NB4 (cell line): Measurements from ENCODE around the gene PIGZ.

Experiments
- POLR2A ChIP-seq: IDR thresholded peaks from 2 replicates; pipeline ENCODE4 v1.6.1; 2011; ENCODE audit warnings: mild to moderate bottlenecking; ENCODE audit not compliant: insufficient read length; ENCODE audit errors: extremely low read depth
- TF ChIP-seq, protein P1 (sequence below): IDR thresholded peaks from one replicate; pipeline ENCODE4 v1.5.1; 2012; ENCODE audit warnings: low read depth, low read length
- TF ChIP-seq, protein P2 (sequence below): IDR thresholded peaks from 2 replicates; pipeline ENCODE4 v1.6.1; 2011; ENCODE audit warnings: low read depth, low read length

DNA sequence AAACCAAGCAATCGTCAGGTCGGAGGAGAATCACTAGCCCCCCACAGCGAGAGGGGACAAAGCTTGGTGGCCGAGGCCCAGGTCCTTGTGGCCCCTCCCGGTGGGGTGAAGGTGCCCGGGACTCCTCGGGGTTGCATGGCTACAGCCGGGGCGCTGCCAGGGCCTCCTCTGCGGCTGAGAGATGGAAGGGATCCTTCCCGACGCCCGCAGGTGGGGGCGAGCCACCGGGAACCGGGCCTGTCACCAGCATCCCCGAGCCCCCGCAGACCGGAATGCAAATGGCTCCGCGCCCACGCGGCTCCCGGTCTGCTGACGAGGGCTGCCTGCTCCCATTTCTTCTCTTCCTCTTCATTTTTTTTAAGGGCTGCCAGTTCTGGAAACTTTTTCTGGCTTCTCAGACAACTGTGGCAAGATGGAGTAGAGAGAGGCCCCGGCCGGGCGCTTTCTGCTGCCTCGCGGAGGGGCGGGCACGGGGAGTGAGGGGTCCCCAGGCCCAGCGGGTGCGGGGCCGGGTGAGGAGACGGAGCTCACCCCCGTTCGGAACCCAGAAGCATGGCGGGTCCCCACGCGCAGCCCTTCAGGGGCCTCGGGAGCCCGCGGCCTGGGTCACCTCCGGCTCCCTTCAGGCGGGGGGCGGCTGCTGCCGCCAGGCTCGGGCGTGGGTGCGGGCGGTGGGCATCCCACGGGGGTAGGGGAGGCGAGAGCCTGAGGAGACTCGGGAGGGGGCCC is 33.5 kb upstream of the PIGZ start:
- TF ChIP-seq, protein P1, sequence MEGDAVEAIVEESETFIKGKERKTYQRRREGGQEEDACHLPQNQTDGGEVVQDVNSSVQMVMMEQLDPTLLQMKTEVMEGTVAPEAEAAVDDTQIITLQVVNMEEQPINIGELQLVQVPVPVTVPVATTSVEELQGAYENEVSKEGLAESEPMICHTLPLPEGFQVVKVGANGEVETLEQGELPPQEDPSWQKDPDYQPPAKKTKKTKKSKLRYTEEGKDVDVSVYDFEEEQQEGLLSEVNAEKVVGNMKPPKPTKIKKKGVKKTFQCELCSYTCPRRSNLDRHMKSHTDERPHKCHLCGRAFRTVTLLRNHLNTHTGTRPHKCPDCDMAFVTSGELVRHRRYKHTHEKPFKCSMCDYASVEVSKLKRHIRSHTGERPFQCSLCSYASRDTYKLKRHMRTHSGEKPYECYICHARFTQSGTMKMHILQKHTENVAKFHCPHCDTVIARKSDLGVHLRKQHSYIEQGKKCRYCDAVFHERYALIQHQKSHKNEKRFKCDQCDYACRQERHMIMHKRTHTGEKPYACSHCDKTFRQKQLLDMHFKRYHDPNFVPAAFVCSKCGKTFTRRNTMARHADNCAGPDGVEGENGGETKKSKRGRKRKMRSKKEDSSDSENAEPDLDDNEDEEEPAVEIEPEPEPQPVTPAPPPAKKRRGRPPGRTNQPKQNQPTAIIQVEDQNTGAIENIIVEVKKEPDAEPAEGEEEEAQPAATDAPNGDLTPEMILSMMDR, result no peak
- TF ChIP-seq, protein P2, sequence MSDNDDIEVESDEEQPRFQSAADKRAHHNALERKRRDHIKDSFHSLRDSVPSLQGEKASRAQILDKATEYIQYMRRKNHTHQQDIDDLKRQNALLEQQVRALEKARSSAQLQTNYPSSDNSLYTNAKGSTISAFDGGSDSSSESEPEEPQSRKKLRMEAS, result no peak
- TF ChIP-seq POLR2A, result no peak
